Gastroesophageal sphincter (tissue), 2 donors: Measurements from ENCODE around the gene HECTD1.

Source experiments
- POLR2A ChIP-seq, 2 donors: fragments of 450-650 bp; IDR thresholded peaks; one replicate each; pipeline ENCODE4 v1.6.1; 2017; ENCODE audit warnings: antibody characterized with exemption in 2 of 2, mild to moderate bottlenecking in 2 of 2, moderate library complexity in 1 of 2
- POLR2AphosphoS5 ChIP-seq: sonication (generic); formaldehyde crosslinking; IDR thresholded peaks from one replicate; pipeline ENCODE4 v1.6.1; 2017; ENCODE audit warnings: antibody characterized with exemption

GRCh38 chr14:31223331-31223730 lies 15.7 kb upstream of the HECTD1 start:
- TF ChIP-seq POLR2AphosphoS5: no peak
- TF ChIP-seq POLR2A (IDR thresholded peaks at IDR 0.05): no peak
